HG03280 (cell line): ENCODE measurements around the gene CD3E.

Experiments
- ATAC-seq: cut with Tn5 transposase; IDR thresholded peaks from one replicate; pipeline ENCODE4 v1.9.1; 2021; ENCODE audit warnings: mild to moderate bottlenecking, moderate library complexity; ENCODE audit not compliant: unreplicated experiment

CD3E gene

DNA sequence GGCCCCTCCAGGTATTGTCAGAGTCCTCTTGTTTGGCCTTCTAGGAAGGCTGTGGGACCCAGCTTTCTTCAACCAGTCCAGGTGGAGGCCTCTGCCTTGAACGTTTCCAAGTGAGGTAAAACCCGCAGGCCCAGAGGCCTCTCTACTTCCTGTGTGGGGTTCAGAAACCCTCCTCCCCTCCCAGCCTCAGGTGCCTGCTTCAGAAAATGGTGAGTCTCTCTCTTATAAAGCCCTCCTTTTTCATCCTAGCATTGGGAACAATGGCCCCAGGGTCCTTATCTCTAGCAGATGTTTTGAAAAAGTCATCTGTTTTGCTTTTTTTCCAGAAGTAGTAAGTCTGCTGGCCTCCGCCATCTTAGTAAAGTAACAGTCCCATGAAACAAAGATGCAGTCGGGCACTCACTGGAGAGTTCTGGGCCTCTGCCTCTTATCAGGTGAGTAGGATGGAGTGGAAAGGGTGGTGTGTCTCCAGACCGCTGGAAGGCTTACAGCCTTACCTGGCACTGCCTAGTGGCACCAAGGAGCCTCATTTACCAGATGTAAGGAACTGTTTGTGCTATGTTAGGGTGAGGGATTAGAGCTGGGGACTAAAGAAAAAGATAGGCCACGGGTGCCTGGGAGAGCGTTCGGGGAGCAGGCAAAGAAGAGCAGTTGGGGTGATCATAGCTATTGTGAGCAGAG, at the start of gene CD3E:
CD3E (plus strand) TSS at position 163 of the 681 bp plus-strand sequence; CDS start at position 386, 223 bp downstream.
- no peak for ATAC-seq

- ATAC-seq = no peak
Observed at GRCh38 chr11:118258410-118258809, 46.1 kb upstream of the CD3E start.

- ATAC-seq = no peak
Observed at GRCh38 chr11:118259138-118259537, 45.4 kb upstream of the CD3E start.

DNA sequence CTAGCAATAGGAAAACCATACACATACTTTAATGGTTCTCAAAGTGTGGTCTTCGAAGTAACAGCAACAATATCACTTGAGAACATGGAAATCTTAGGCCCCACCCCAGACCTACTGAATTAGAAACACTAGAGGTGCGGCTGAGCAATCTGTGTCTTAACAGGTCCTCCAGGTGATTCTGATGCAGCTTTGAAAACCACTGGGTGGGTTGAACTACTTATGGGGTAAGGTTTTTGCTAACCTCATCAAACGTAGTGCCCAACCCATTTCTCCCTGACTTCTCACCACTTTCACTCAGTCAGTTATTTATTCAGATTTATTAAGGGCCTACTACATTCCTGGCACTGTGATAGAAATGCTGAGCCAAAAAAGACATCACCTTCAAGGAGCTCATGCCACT, 44.2 kb upstream of the CD3E start:
- ATAC-seq = no peak

- no peak for ATAC-seq
Observed at GRCh38 chr11:118263112-118263511, 41.4 kb upstream of the CD3E start.

DNA sequence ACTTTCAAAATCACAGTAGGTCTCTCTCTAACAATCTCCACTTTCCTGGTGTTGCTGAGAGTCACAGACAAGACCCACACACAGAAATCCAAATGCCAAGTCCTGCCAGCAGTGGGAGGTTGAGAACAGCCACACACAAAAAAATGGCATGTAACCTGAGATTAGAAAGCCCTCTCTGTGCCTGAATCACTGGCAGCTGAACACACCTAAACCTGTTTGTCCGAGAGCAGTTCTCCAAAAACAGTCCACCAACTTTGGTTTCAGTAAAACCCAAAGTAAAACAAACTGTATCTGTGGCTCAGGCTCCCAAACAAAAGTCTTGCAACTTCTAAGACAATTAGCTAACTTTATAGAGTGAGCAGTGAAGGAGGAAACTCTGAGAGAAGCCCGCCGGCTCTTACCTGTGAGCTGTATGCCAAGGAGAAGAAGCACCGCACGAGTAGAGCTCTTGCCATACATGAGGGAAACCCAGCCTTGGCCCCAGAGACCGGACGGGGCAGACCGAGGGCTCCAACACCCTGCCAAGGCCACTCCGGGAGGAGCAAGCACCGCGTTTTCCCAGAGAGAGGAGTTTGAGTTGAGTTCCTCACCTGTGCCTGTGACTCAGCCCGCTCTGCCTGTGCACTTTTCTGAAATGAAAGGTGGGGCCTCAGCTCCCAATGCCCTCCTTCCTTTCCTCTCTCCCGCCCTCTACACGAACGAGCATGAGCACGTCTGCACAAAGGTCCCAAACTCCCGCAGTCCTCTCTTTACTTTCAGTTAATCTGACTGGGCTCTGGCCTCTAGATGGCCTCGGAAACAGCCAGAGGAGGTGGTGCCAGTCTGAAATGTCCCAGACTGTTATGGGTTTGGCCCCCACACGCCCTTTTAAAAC, 40.6 kb upstream of the CD3E start, which contains the start of gene MPZL2:
MPZL2 (minus strand) TSS at position 603 of the 874 bp plus-strand sequence; CDS start at position 459, 144 bp downstream.
- no peak for ATAC-seq

DNA sequence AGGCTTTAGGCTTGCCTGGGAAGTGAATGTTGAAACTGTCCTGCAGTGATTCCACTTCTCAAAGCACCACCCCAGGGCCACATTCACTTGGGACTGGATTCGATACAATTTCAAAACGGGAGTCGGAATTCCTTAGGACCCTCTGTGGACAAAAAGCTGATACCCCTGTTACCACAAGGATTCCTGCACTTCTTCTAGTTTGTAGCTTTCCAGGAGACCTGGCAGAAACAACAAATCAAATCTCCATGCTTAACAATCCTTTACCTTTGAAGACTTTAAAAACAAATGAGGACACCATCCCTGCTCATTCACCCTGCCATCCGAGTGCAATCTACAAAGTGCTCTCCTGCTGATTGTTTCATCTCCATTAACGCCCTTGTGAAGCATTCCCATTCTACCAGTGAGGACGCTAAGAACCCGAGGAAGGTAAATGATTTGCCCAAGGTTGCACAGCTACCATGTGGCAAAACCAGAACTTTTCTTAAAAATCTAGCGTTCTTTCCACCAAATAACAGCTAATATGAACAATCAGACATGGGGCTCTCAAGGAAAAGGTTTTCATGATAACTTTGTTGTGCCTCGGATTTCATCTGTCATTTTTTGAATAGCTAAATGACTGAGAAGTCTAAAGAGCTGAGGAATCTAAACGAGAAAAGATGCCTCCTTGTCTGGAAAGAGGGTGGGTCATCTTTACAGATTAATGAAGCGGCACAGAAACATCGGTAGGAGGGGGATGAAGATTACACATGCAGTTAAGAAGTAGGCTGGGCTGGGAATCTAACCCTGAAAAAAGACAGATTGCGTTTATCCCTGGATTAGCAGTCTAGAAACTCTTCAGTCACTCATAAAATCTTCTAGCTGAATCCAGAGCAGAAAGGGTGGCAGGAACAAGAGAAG, 39.7 kb upstream of the CD3E start:
- no peak for ATAC-seq

- ATAC-seq = no peak
Observed at GRCh38 chr11:118265954-118266353, 38.6 kb upstream of the CD3E start.

GRCh38 chr11:118267486-118267885, 37.0 kb upstream of the CD3E start:
- no peak for ATAC-seq

GRCh38 chr11:118272001-118272400, 32.5 kb upstream of the CD3E start:
- ATAC-seq = no peak

DNA sequence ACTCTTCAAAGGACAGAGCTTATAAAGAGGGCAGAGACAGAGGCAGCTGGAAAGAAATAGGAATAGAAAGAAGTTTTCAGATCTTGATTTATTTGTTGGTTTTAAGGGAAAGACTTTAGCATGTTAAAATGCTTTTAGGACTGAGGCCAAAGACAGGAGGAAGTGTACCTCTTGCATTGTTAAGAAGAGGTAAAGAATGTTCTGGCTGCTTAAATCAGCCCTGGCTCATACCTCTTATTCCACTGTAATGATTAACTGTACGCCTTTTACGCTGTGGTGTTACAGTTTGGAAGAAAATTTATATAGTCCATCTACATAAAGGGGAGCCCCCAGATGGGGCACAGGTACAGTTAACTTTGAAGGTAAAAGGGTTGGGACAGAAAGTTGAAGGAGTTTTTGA, 30.3 kb upstream of the CD3E start:
- no peak for ATAC-seq

- no peak for ATAC-seq
Observed at GRCh38 chr11:118275176-118275575, 29.4 kb upstream of the CD3E start.

- ATAC-seq = no peak
Observed at GRCh38 chr11:118276422-118276821, 28.1 kb upstream of the CD3E start.

- ATAC-seq = no peak
Observed at GRCh38 chr11:118277312-118277711, 27.2 kb upstream of the CD3E start.

DNA sequence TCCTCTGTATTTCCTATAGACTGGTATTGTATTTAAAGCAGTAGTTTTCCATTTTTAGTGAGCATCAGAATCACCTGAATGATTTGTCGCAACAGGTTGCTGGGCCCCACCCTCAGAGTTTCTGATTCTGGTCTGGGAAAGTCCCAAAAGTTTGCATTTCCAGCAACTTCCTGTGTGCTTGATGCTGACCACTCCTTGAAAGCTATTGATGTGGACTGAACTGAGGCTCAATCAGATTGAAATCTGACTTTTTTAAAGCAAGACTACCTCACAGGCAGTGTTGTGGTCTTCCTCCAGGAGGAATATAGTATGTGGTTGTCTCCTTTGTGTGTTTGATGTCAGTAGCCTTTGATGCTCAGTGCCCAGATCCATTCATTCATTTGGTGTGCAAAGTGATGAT, 23.2 kb upstream of the CD3E start:
- no peak for ATAC-seq

GRCh38 chr11:118282606-118283005, 21.9 kb upstream of the CD3E start:
- no peak for ATAC-seq

DNA sequence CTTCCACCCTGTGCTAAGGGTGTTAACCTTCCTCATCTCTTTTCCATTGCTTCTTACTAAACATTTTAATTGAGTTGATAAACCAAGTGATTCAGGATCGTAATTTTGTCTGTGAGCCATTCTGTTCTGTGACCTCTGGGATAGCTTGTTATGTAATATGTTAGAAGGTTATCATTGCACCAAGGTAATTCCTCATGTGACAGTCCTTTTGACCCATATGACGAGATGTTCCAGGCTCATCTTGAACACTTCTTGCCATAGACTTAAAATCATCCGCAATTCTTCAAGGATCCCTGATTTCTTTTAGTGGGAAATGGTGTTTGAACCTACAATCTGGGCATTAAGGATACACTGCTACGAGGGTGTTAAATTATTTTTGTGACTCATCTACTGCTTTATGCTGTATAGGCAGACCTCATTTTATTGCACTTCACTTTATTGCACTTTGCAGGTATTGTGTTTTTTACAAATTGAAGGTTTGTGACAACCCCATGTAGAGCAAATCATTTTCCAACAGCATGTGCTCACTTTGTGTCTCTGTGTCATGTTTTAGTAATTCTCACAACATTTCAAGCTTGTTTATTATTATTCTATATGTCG, 21.4 kb upstream of the CD3E start:
- no peak for ATAC-seq

- ATAC-seq = no peak
Observed at GRCh38 chr11:118283756-118284350, 20.7 kb upstream of the CD3E start.

DNA sequence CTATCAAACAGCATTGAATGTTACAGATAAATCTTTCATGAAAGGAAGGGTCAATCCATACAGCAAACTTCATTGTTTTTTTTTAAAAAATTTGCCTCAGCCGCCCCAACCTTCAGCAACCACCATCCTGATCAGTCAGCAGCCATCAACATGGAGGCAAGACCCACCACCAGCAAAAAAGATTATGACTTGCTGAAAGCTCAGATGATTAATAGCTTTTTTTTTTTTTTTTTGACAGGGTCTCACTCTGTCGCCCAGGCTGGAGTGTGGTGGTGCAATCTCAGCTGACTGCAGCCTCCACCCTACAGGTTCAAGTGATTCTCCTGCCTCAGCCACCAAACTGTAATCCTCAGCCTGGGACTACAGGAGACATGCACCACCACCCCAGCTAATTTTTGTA, 18.0 kb upstream of the CD3E start:
- no peak for ATAC-seq

DNA sequence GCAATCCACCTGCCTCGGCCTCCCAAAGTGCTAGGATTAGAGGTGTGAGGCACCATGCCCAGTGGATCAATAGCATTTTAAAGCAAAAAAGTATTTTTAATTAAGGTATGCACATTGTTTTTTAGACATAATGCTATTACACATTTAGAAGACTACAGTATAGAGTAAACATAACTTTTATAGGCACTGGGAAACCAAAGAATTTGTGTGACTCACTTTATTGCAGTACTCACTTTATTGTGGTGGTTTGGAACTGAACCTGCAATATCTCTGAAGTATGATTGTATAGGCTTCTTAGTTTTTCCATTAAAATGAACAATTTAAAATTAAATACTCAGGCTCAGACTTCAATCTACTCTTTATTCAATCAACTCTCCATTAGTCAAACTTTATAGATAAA, 17.5 kb upstream of the CD3E start:
- no peak for ATAC-seq
